Heart right ventricle (tissue), 16 donors: ENCODE results near the gene MTERF4. TPM values are rescaled to one million over a fixed set of nuclear protein-coding genes. Genes with fewer than 3 reads are reported as not detected.

Experiments
- ATAC-seq, 8 donors: fragments of 200-7000 bp; cut with Tn5 transposase; one replicate each; pipeline ENCODE4 v1.9.1; 2020; ENCODE audit warnings: mild to moderate bottlenecking in 8 of 8, moderate library complexity in 8 of 8, moderate number of reproducible peaks in 1 of 8
- DNase-seq, 2 donors: peaks; one replicate each; pipeline ENCODE4 v3.0.0-alpha.2; 2020
- H3K27ac ChIP-seq, 10 donors: fragments of 200-600 bp; sonication (generic) in 2 of 10; one replicate each; pipeline versions ENCODE4 v1.5.0 to v1.8.0; 2020 to 2022; ENCODE audit warnings: mild to moderate bottlenecking in 3 of 10
- H3K27me3 ChIP-seq, 7 donors: fragments of 200-600 bp; one replicate each; pipeline ENCODE4 v1.8.0; 2021 to 2022; ENCODE audit warnings: mild to moderate bottlenecking in 2 of 7
- H3K36me3 ChIP-seq, 9 donors: fragments of 200-600 bp; sonication (generic) in 1 of 9; one replicate each; pipeline versions ENCODE4 v1.5.0 to v1.8.0; 2020 to 2022; ENCODE audit warnings: mild to moderate bottlenecking in 2 of 9
- H3K4me1 ChIP-seq, 9 donors: fragments of 200-600 bp; sonication (generic) in 1 of 9; one replicate each; pipeline versions ENCODE4 v1.5.0 to v1.8.0; 2020 to 2022; ENCODE audit warnings: mild to moderate bottlenecking in 4 of 9
- H3K4me3 ChIP-seq, 10 donors: fragments of 200-600 bp; sonication (generic) in 2 of 10; one replicate each; pipeline versions ENCODE4 v1.5.0 to v1.8.0; 2020 to 2022; ENCODE audit warnings: mild to moderate bottlenecking in 7 of 10, moderate library complexity in 2 of 10
- H3K9me3 ChIP-seq, 11 donors: fragments of 200-600 bp in 10 of 11; sonication (generic) in 2 of 11; one replicate each; pipeline versions ENCODE4 v1.5.0 to v1.8.0; 2013 to 2022; ENCODE audit warnings: mild to moderate bottlenecking in 2 of 11, control low read depth in 1 of 11, moderate library complexity in 1 of 11
- CTCF ChIP-seq, 9 donors: fragments of 200-600 bp; sonication (generic) in 2 of 9; IDR thresholded peaks; one replicate each; pipeline versions ENCODE4 v1.5.0 to v1.8.0; 2021 to 2022; ENCODE audit warnings: antibody characterized with exemption in 9 of 9, mild to moderate bottlenecking in 5 of 9, moderate library complexity in 1 of 9
- WGBS, 2 donors: extraction: QIAGEN DNeasy Blood & Tissue Kit; methylation state at CpG; one replicate each; pipeline ENCODE4 v1.1.7; 2013; ENCODE audit warnings: inconsistent platforms in 1 of 2; 5-methylcytosine and 5-hydroxymethylcytosine counted together
- intact Hi-C, 10 donors: fragments of 100-400 bp; cut with DNase I; formaldehyde crosslinking; loops; one replicate each; pipeline versions ENCODE4 v1.11.1 to v1.14.2; 2022
- polyA plus RNA-seq, 2 donors: library from polyadenylated mRNA; stranded (reverse); fragments of 200-250 nt; gene quantifications; one replicate each; pipeline ENCODE4 v1.2.3, GENCODE V29; 2013
- total RNA-seq, 10 donors: library from RNA; stranded (reverse); fragmentation: NEBNext Ultra II Directional in 3 of 10; extraction: Animal tissue kit (Norgen Biotek cat#: 25700) in 3 of 10; gene quantifications; one replicate each; pipeline versions ENCODE4 v1.2.1 to v1.2.4, GENCODE V29; 2021 to 2023
- donor health status: Arrhythmogenic right ventricular cardiomyopathy.
- donor health status: ischemic (EF 13 %, LVEDD 7.1; RV severe dilation, severe dysfunction).
- donor health status: healthy with polysubstance abuse.
- donor health status: DM: no; HTN: yes; CAD: no.
- donor health status: DM: no; HTN: no; CAD: no.
- donor health status: ischemic (EF 25% LVEDD 6.9; RV normal size, moderate dysfunction).
- donor health status: ischemic (EF 25% LVEDD 5.7; RV mildly dilated, moderate dysfunction).
- donor health status: healthy.
- donor health status: DM: yes; HTN: yes; CAD: no.
- donor health status: Ischemic cardiomyopathy.
- donor health status: ischemic (EF 35%, LVEDD 5.7; RV mildly dilated, moderate dysfunction).
- donor health status: nonischemic (EF 11% LVEDD 7.7; RV severe dilation, severe dysfunction).
- donor health status: DM: yes; HTN: yes; CAD: no.
- donor health status: PGD.
- donor health status: ischemic (EF 29% LVEDD 5.4; RV normal size, mild dysfunction).
- donor health status: nonischemic (EF 23%, LVEDD 6.1; RV moderate dilation, normal function).

Gene MTERF4
- total and polyA plus RNA-seq, 12 donors: 18.5 to 27.1 (median 23.1) TPM

DNA sequence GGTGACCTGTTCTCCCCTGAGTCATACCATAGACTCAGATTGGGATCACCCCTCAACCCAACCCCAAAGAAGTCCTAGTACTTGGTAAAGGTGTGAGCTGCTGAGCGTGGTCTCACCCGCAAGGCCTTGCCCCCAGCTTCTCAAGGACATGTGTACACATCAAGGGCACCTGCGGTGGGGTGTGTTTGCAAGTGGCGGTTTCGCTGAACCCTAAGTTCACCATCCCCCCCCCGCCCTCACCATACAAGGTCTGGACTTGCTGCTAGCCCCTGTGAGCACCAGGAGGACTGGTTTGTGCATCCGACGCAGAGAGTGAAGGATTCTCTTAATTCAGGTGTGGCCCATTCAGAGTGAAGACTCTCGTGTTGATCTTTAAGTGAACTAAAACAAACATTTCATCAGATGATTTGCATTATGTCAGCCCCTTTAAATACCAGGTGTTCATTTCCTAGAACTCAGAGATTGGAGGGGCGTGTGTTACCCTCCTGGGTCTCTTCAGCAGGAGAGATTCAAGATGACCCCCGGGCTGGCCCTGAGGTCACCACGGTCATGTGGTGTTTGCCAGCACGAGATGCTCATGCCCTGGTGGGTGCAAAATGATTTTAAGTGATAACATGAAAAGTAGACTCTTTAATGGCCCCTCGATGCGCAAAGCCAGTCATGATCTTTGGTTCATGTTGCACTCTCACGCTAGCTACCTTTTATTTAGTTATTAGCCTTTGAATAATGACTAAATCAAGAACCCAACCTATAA lies 27.8 kb downstream of the MTERF4 start:
- Histone ChIP-seq H3K36me3 (peaks cover 0 to 65% (median 11%) of the 10 kb centered on the region in 9 donors), H3K27me3 (no peaks in the 10 kb centered on the region), H3K9me3 (no peaks in the 10 kb centered on the region), H3K4me3 (no peak overlapping the region), H3K27ac (no peak overlapping the region), H3K4me1 (no peaks in the 10 kb centered on the region)
- 93 to 94% methylated on average over 16 of the region's 16 CpGs for WGBS, 2 donors
- TF ChIP-seq CTCF (IDR thresholded peaks at IDR 0.05): no peak
- no peak for DNase-seq
- intact Hi-C loops: loop anchor here in 3 of 10 donors (10.0 kb wide), 1 partner anchor 219 kb away; no protein-coding TSS in a partner anchor
- ATAC-seq: no peak

DNA sequence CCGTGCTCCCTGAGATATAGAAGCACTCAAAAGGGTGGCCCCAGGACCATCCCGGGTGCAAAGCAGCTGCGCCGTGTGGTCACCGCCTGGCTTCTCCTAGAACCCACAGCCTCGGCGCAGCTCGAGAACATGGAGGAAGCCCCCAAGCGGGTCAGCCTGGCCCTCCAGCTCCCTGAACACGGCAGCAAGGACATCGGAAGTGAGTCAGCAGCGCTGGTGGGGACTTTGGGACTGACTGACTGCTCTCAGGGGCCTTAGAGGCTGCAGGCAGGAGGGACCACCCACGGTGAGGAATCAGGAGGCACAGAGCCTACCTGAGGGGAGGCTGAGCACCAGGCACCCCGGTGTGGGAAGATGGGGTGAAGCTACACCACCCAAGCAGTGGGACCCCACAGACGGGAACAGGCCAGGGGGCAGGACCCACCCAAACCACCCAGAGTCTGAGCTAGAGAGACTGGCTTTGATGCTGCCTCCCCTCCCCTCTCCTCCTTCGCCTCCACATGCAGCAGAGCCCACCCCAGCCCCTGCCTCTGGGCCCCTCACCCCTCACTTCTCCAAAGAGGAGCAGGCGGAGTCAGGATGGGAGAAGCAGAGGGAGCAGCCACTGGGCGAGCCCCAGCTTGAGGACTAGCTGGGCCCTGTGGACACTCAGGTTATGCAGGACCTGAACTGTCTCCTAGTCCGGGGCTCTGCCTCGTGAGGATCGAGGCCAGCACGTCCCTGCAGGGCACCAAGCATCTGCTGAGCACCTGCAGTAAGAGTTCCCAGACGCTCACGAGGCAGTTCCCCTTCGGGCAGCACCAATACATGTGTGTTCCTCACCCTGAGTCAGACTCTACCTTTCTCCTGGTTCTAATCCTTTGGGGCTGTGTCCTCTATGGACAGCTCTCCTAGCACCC lies 28.7 kb downstream of the MTERF4 start:
- intact Hi-C loops: loop anchor here in 3 of 10 donors (10.0 kb wide), 1 partner anchor 219 kb away; no protein-coding TSS in a partner anchor
- TF ChIP-seq CTCF (IDR thresholded peaks at IDR 0.05): no peak
- no peaks in the 10 kb centered on the region for H3K4me1 ChIP-seq

DNA sequence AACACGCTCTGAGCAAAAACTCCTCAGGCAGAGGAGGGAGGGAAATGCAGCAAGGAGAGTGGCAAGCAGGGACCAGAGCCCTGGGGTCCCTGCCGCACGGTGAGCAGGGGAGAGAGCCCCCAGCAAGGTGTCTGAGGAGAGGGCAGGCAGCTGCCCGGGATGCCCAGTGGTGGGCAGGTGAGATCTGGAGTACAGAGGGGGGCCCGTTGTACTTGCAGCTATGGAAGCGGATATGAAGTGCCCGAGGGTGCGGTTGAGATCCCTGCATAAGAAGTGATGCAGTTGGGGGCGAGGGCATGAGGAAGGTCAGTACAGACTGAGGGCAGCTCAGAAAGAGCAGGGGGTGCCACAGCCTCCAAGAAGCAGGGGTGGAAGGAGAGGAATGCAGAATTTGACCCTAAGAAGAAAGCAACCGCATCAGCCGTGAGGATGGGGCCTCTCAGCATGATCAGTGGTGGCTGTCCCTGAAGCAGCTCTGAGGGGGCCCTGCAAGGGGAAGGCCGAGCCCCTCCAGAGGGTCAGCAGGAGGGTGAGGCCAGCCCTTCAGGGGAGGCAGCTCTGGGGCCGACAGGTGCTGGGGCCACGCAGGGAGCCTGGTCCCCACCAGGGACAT lies 29.4 kb downstream of the MTERF4 start:
- peaks cover 0 to 79% (median 11%) of the 10 kb centered on the region in 9 donors for H3K36me3 ChIP-seq
- 74 to 81% methylated on average over 14 of the region's 14 CpGs for WGBS, 2 donors
- intact Hi-C loops: loop anchor here in 3 of 10 donors (10.0 kb wide), 1 partner anchor 218 kb away; no protein-coding TSS in a partner anchor

More for the DNA sequence above, 28.7 kb downstream of the MTERF4 start:
- ATAC-seq (no peak), DNase-seq (no peak)
- no peaks in the 10 kb centered on the region for H3K27me3 ChIP-seq
- 82% methylated on average over 25 of the region's 25 CpGs for WGBS, 2 donors
- H3K27ac ChIP-seq: no peak overlapping the region
- H3K36me3 ChIP-seq: peaks cover 0 to 72% (median 11%) of the 10 kb centered on the region in 9 donors
- H3K4me3 ChIP-seq: no peak overlapping the region
- H3K9me3 ChIP-seq: no peaks in the 10 kb centered on the region

More for the DNA sequence above, 29.4 kb downstream of the MTERF4 start:
- ATAC-seq: no peak
- no peak for TF ChIP-seq CTCF (IDR thresholded peaks at IDR 0.05)
- Histone ChIP-seq H3K4me1 (no peaks in the 10 kb centered on the region), H3K4me3 (no peak overlapping the region), H3K9me3 (no peaks in the 10 kb centered on the region), H3K27ac (no peak overlapping the region), H3K27me3 (no peaks in the 10 kb centered on the region)
- DNase-seq: no peak
